Non-pigmented ciliary epithelial cell (primary cell): ENCODE measurements around the gene PEA15.

Experiments
- DNase-seq: peaks from one replicate; pipeline ENCODE4 v3.0.0-alpha.2; 2010; ENCODE audit warnings: low read depth

The PEA15 gene, protein sequence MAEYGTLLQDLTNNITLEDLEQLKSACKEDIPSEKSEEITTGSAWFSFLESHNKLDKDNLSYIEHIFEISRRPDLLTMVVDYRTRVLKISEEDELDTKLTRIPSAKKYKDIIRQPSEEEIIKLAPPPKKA

DNA sequence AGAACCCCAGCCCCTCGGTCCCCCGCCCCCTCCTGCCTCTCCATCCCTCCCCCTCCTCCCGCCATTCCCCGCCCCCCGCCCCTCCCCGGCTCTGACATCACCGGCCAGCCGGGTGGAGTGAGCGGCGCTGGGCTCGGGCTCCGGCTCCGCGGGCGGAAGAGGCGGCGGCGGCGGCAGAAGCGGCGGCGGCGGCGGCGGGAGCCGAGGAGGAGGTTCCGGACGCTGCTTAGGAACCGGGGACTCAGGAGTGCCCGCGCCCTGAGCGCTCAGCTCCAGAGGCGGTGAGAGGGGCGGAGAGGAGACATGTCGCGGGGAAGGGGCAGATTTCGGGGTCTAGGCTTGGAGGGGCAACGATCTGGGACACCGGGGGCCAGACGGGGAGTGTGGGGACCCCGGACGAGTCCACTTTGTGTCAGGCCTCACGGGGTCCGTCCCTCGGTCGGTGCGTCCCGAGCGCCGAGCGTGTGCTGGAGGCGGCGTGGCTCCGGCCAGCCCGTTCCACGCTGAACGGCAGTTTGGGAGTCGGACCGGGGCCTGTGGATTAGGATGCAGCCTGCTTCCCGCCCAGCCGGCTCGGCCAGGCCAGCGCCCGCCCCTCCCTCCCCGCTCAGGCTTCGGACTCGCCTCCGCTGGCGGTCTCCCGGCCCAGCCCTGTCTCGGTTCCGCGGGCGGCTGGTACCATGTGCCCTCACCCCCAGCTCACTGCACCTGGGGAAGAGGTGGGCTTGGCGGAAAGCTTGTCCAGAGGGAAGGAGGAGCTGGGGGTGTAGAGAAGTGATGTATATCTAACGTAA lies at the start of gene PEA15:
Gene PEA15 (plus strand): TSS at position 143 of the 794 bp plus-strand sequence. CDS start 6,161 bp downstream, outside the sequence.
- DNase-seq: no peak

- no peak for DNase-seq
Measured at GRCh38 chr1:160156361-160156760, 48.8 kb upstream of the PEA15 start.

DNA sequence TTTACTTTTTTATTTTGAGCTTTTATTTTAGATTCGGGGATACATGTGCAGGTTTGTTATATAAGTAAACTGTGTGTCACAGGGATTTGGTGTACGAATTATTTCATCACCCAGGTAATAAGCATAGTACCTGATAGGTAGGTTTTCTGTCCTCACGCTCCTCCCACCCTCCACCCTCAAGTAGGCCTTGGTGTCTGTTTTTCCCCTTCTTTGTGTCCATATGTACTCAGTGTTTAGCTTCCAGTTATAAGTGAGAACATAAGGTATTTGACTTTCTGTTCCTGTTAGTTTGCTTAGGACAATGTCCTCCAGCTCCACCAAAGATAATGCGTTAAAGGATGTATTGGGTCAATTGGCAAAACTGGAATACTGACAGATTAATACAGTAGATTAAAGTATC lies 48.0 kb upstream of the PEA15 start:
- DNase-seq: no peak

DNA sequence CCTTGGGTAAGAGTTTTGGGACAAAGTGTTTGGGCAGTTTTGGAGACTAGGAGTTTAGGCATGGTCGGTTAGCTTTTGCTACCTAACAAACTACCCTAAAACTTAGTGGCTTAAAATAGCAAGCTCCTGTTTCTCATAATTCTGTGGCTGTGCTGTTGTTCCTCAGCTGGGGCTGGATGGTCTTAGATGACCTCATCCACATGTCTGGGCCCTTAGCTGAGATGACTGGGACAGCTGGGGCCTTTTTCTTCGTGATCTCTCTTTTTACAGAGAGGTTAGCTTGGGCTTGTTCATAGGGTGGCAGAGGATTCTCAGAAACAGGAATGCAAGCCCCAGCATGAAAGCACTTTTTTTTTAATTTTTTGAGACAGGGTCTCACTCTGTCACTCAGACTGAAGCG lies 47.2 kb upstream of the PEA15 start:
- no peak for DNase-seq

GRCh38 chr1:160158534-160158933 lies 46.6 kb upstream of the PEA15 start:
- DNase-seq: no peak

- no peak for DNase-seq
Measured at GRCh38 chr1:160159846-160160245, 45.3 kb upstream of the PEA15 start.

- no peak for DNase-seq
Measured at GRCh38 chr1:160161965-160162705, 43.0 kb upstream of the PEA15 start.

DNA sequence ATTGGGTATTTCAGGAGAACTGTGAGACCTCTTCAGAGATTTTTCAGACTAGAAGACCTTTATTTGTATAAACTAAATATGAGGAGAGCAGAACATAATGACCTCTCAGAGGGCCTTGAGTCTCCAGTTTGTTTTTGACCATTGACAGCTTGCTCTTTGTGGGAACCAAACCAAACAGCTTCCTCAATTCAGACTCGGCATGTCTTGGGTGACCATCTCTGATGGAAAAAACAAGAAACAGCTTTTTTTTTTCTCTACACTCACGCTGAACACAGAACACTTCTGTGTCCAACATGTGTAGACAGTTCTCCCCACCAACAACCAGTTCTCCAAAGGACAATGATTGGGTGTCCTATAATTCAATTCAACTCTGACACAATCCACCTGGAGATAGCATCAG lies 42.3 kb upstream of the PEA15 start:
- DNase-seq: no peak

DNA sequence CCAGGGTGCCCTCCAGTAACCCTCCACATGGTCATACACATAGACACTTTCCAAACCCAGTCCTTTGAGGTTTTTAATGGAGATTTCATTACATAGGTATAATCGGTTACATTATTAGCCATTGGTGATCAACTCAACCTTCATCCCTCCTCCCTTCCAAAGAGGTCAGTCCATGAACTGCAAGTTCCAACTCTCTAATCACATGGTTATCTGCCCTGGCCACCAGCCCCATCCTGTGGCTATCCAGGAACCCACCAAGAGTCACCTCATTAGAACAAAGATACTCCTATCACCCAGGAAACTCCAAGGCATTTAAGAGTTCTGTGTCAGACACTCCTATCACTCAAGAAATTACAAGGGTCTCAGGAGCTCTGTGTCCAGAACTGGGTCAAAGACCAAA lies 41.6 kb upstream of the PEA15 start:
- DNase-seq: no peak

- no peak for DNase-seq
Measured at GRCh38 chr1:160164121-160164520, 41.1 kb upstream of the PEA15 start.

DNA sequence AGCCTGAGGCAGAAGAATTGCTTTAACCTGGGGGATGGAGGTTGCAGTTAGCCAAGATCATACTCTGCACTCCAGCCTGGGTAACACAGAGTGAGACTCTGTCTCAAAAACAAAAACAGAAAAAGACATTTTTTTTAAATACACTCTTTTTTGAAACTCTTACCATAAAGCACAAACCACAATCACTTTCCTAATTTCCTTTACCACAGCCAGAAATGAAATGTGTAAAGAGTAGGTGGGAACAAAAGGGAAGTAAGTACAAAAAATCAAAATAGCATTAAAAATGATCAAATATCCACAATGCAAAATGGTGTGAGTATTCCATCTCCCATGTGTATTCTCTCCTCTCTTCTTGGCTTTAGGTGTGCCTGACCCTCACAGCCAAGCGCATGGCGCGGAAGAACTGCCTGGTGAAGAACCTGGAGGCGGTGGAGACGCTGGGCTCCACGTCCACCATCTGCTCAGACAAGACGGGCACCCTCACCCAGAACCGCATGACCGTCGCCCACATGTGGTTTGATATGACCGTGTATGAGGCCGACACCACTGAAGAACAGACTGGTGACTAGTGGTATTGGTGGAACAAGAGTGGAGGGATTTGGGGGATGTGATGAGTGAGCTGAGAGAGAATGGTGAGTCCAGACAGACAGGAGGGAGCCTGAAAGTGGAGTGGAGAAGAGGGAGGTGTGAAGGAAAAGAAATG lies 38.9 kb upstream of the PEA15 start:
- DNase-seq: no peak

GRCh38 chr1:160167056-160167455 lies 38.1 kb upstream of the PEA15 start:
- no peak for DNase-seq

GRCh38 chr1:160167580-160167979 lies 37.6 kb upstream of the PEA15 start:
- DNase-seq: no peak

- DNase-seq: no peak
Measured at GRCh38 chr1:160168016-160168415, 37.2 kb upstream of the PEA15 start.

DNA sequence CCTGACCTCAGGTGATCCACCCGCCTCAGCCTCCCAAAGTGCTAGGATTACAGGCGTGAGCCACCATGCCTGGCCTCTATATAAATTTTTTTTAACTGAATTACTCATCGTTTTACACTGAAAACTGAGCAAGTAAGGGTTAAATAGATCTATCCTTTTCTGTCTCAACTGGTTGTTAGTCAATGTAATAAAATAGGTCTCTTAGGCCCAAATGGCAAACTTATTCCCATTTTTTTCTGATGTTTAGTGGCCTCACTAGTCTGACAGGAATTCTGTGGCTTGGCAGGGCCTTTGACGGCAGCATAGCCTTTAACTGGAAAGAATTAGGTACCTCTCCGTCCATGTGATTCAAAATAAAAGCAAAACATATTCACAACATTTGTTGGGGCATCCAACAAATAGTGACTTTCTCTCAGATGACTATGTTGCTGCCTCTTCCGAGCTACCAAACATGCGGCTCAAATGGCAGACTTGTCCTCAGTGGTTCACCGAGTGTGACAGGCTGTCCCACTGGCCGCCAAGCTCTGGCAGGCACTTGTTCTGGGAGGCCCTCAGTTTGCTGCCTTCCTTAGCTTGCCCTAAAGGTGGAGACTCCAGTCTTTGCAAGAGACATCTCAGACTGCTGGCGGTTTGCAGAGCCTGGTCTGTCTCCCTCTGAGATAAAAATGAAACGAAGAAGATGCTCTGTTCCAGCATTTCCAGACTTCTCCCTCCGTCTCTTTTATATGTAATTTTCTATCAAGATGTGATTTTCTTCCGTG lies 36.4 kb upstream of the PEA15 start:
- no peak for DNase-seq

DNA sequence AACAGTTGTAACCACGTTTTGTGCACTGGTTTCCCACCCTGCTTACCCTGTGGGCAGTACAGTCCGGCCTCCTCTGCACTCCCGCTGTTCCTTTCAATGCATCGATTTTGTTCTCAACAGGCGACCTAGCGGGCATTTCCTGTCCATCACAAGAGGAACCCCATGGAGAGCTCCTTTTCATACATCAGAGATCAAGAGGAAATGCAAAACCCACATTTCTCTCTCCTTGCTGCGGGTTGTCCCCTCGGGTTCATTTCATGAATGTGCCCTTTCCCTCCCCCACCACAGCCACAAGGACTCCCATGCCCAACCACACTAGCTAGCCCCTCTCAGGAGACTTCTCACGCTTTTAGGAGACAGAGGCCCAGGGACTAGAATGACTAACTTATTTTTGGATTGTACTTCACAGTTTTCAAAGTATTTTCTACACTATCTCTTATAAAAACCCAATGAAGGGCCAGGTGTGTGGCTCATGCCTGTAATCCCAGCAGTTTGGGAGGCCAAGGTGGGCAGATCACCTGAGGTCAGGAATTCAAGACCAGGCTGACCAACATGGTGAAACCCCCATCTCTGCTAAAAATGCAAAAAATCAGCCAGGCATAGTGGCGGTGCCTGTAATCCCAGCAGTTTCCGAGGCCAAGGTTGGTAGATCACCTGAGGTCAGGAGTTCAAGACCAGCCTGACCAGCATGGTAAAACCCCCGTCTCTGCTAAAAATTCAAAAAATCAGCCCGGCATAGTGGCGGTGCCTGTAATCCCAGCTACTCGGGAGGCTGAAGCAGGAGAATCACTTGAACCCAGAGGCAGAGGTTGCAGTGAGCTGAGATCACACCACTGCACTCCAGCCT lies 35.4 kb upstream of the PEA15 start:
- no peak for DNase-seq

- no peak for DNase-seq
Measured at GRCh38 chr1:160171354-160171753, 33.8 kb upstream of the PEA15 start.

DNA sequence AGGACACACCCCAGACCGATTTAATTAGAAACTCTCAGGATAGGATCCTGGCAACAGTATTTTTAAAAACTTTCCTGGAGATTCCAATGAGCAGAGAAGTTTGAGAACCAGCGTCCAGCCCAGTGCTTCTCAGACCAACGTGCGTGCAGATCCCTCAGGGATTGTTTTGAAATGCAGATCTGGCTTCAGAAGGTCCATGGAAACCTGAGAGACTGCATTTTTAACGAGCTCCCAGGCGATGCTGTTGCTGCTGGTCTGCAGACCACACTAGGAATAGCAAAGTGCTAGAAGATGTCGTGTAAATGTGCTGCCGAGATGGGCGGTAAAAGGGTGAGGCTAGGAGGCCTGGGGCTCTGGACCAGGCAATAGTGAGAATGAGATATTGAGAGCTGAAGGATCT lies 33.2 kb upstream of the PEA15 start:
- no peak for DNase-seq

GRCh38 chr1:160177231-160177630 lies 28.0 kb upstream of the PEA15 start:
- DNase-seq: no peak

DNA sequence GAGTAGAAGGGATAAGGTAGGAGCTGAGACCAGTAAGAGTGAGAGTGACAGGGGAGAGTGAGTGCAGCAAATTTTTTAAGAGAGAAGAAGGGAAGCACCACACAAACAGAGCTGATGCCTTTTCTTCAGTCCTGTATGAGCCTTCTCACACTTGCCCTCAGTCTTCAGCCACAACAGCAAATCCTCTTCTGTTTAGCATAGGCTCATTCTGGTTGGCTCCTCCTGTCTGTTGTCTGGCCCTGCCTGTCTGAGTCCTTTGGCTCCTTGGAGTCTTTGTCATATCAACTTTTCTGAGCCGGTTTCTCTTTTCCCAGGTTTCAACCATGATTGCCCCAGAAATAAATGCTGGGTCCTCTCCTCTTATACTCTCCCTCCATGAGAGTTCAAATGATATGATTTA lies 27.5 kb upstream of the PEA15 start:
- DNase-seq: no peak

- DNase-seq: no peak
Measured at GRCh38 chr1:160178731-160179130, 26.5 kb upstream of the PEA15 start.
